Stimulated activated CD8-positive, alpha-beta memory T cell treated with anti-CD3 and anti-CD28 coated beads, Interleukin-15, amount 100 ng/mL, for 48 hours (primary cell): Measurements from ENCODE around the gene JAZF1.
"Not testable (repeated sequence)": the region's sequence is repeated elsewhere in the genome, so short reads cannot be mapped to it uniquely, and the experiment has no call there.

Experiments
- DNase-seq, 2 donors: peaks; one replicate each; pipeline ENCODE4 v3.0.0-alpha.2; 2020; ENCODE audit warnings: low read depth in 2 of 2

JAZF1 gene

DNA sequence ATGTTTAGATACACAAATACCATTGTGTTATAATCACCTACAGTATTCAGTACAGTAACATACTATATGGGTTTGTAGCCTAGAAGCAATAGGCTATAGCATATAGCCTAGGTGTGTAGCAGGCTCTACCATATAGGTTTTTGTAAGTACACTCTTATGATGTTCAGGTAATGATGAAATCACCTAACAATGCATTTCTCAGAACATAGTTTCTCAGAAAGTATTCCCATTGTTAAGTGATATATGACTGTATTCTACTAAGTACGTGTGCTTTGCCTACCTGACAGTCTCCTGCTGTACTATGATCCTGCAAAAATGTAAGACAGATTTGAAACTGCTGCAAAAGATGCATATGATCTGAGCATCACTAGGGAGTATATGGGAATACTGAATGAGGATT lies 137.9 kb downstream of the JAZF1 start:
- DNase-seq, result no peak

DNA sequence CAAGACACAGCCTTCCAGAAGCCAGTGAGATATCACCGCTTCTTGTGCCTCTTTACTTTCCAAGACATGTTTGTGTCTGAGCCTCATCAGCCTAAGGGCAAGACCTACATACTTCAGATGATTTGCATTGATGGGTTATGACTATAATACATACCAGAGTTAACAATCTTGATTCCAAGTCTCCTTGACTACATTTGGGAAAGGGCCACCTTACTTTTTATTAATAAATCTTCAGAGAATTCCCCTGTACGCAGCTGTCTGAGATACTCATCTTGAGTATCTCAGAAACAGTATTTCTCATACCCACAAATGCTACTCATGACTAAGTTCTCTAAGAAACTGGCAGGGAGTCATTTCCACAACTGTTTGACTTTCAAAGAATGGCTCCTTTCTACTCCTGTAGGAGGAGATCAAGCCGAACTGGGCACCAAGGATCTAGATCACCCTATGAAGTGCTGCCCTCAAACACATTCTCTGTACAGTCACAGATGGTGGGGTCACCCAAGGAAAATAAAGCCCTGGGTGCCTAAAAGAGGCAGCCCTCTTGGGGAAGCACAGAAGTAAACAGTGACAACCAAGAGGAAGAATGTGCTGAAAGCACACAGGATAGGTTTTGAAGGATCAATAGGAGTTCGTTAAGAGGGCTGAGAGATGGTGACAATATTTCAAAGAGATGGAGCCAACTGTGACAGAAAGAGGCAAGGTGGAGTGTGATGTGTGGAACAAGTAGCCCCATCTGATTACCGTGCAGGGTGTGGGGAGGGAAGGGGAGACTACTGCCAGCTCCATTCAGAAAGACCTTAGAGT lies 138.9 kb downstream of the JAZF1 start:
- DNase-seq, result no peak

DNA sequence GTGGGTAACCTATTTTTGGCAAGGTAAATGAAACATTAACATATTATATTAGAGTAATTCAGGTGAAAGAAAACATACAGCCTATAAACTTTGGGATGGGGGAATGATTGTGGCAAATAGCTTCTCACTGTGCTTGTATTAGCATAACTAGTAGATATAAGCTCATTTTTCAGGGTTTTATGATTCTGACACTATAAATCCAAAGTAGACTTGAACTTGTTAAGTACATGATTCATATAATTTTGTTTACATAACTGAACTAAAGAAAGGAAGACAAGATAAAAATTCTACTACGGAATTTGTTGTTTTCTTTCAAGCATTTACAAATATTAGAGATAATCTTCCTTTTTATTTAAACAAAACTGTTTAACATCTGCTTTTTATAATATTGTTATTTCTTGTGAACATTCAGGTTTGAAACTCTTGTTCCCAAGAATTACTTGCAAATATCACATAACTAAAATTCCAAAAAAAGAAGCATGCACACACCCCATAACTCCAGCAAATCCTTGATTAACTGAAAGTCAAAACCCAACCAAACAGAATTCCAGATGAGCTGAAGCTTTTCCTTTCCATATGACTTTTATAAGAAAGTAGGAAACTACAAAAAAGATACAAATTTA lies 142.3 kb downstream of the JAZF1 start:
- no peak for DNase-seq

DNA sequence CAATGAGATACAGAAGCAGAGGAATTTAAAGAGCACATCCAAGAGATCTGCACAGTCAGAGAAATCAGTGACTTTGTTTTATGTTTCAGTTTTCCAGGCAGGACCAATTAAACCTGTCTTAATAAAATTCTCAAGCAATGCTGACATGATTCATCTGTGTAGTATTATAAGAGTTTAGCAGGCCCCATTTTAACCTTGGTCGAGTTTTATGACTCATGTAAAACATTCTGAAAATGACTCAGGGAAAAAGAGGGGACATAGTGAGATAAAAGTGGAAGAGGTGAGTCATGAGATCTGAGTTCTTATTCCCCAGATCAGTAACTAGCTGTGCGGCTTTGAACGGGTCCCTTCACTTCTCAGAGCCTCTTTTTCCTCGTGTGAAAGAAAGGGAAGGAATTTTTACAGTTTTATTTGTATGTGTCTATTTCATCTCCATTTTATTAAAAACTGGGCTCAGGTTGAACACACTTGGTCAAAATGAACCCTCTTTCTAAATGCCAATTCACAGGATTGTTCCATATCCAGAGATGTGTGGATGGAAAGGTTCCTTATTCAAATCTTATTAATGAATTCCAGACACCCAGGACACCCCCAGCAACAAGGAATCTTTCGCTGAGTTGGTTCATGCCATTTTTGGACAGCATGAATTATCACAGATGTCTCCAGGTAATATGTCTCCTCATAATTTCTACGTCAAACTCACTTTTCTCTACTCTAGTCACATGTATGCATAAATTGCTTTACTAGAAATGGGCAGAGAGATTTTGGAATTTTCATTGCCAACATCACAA lies 143.2 kb downstream of the JAZF1 start:
- no peak for DNase-seq

DNA sequence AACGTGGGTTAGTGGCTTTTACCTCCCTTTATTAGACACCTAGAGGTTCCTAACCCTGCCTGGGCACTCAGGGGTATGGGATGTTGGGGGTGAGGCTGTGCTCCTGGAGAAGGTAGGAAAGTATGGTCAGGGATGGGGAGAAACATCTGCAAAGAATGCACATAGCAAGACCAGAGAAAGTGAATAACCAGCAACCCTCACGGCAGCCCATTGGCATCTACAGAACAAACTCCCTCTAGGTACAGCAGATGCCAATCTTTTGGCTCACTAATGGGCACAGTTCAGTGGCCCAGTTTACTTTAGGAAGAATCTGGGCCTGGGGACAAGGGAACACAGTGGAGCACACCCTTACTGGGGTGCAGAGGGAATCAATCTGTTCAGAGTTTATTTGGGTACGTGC lies 143.9 kb downstream of the JAZF1 start:
- no peak for DNase-seq

DNA sequence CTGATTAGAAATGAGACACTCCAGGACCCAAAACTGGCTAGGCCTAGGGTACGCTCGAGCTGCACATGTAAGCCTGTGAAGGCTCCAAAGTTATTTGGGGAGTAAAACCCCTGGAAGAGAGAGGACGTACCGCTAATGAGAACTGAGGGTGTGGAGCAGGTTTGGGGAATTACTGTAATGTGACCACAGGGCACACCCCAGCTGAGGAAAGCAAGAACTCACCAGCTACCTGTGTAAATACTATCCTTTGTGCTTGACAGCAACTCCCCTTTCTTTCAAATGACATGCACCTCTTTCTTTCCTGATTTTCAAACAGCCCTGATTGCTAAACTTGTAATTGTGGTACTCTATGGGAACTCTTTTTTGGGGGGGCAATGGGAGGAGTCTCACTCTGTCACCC lies 147.2 kb downstream of the JAZF1 start:
- no peak for DNase-seq

DNA sequence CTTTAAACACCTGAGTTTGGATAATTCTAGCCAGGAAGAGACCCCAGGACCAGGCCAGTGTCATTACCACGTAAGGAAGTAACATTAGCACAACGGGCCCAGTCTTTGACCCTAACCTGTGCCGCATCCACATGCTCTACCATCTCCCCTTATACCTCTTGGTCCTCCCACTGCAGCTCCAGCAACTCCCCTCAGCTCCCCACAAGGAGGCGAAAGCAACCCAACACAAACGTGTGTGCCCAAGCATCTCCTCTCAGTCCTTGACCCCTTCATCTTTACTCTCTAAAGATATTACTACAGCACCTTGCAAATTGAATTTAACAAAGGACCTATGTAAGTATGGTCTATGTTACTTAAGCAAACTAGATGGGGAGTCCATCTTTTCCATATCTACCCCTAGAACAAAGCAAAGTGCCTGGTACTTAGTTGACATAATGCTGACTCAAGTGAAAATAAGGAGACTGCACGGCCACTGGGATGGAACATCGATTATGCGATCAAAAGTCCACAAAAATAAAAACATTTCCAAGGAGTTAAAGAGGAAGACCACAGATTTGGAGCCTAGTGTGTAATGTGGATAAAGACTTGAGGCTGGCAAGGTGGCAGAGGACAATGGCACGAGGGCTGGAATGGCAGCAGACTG lies 147.7 kb downstream of the JAZF1 start:
- no peak for DNase-seq

DNA sequence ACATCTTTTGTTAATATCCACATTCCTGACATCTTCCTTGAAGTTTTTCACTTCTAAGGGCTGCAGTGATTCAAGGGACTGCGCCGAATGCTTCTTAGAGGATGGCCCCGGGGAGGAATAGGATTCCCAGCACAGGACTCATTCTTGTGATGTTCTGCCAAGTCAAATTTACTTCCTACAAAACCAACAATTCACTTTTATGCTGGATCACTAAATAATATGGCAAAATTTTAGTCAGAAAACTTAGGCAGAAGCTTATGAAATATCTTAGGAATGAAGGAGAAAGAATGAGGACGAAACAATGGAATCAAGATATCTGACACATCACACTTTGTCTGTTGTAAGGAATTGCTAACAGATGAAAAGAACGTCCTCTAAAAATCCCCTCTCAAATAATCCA lies 151.5 kb downstream of the JAZF1 start:
- DNase-seq, result no peak

DNA sequence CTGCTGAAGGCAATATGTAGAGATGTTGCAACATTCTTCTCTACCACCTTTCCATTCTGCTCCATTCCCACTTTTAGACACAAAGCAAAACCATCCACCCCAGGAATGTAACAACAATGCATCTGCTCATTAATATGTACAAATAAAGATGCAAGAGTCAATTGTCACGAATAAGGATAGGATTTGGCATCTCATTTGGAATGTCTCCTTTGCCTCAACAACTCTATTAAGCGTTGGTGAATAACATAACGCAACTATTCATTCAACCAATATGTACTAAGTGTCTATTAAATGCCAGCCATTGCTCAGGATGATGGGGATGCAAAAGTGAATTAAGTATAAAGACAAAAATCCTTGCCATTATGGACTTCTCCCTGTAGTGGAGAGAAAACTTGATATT lies 152.1 kb downstream of the JAZF1 start:
- no peak for DNase-seq

DNA sequence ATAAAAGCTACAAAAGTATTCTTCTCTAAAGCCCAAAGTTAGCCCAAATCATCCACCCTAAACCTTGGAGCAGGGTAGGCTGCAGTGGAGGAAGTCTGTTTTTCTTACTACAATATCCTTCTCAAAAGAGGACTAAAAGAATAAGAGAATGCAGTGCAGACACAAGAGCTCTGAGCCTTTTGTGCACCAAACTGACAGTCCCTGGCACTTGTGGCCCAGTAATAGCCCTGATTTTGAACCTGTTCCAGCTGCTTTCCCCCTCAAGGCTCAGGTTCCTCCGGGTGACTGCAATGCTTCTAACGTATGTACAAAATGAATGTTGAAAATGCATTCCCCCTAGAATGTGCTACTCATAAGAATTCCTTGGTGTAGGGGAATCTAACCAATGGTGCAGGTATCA lies 154.4 kb downstream of the JAZF1 start:
- no peak for DNase-seq

DNA sequence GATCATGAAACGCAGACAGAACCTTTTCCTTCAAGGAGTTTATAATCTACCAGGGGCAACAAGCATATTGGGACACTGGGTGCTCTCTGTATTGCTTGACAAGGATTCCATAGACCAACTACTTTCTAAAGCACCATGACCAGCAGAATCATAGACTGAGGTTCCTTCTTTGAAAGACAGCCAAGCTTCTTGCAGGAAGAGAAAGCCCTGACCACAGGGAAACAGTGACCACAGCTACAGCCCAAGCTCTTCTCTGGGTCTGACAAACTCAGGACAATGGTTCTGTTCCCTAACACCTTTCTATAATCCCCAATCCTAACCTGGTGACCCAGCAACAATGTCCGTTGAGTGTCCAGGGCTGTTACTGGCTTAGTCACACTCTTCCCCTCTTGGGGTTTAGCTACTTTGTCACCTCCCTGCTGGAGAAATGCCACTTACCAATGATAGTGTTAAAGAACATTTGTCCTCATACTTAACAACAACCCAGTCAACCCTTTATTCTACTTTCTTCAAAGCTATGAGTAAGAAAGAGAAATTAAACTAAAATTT lies 155.7 kb downstream of the JAZF1 start:
- DNase-seq, result no peak

DNA sequence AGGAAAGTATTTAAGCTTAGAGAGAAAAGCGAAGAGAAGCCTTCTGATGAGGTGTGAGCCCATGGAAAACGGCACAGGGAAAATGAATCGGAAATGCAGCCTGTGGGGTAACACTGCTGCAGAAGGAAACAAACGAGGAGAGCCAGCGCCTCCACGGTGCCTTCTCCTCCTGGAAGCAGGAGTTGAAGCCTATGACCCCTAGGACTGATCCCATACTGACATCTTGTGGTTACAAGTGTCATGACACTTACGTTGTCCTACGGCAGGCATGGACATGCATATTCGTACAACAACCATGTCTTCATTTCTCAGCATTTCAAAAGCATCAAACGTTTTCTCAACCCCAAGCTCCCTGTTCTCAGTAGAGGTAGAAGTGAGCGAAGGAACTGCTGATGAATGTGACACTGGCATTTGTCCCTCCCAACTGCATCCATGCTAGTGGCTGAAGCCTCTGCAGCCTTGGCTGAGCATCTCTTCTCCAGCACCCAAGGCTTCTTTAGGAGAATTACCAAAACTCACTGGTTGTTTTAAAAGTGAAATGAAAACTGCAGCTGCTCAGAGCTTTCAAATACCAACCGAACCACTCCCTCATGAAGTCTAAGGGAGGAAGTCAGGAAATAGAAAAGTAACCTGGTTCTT lies 160.2 kb downstream of the JAZF1 start:
- DNase-seq, result peak in 1 of 2 donors; percentile 12

DNA sequence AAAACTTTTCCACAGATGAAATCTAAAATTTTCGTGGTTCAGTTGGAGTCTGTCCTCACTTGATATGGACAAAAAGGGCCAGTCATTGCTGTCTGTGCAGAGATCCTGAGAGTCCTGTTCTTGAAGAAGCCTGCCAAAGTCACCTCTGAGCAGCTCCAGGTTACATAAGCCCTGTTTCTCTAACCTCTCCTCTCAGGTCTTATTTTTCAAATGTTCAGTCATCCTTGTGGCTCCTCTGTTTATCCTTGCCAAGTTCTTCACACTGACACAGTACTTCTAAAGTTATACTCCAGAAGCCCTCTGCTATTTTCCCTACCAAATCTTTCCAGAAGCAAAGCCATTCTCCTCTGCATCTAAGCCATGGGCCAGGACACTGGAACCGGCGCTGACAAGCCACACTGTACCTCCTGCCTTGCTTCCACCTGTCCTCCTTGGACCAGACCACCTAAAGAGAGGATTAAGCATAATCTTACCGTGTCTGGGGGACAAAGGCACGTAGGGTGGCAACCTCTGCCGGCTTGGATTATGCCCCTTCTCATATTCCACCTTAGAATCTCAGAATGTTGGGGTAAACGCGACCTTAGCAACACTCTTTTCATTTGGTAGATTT lies 161.6 kb downstream of the JAZF1 start:
- no peak for DNase-seq

DNA sequence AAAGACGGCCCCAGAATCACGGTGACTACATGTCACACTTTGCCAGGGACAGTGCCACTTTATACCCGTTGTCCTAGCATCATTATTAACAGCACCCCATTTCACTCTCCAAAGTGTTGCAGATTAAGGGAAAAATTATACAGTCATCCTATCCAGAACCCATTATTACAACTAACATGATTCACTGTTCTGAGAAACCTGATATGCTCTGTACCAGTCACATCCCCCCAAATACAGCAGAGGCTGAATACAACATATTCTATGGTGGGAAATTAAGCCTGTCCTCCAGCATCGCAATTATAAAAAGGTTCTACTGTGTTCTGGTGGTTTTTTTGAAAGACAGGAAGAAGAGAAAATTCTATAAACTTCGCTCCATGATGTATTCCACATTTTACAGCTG lies 162.1 kb downstream of the JAZF1 start:
- DNase-seq, result no peak

DNA sequence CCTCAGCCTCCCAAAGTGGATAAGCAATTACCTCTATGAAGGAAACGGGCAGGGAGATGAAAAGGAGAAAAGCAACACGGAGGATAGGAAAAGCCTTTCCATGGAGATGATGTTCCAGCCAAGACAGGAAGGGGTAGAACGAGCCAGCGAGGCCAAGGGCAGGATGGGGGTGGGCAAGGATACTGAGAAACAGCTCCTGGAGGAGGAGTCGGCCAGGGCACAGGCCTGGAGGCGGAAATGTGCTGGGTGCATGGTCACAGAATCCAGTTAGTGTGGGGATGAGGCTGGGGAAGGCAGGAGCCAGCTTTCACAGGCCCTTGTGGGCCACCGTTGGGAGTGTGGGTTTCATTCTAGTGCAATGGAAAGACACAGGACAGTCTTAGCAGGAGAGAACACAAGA lies 162.6 kb downstream of the JAZF1 start:
- DNase-seq, result no peak

DNA sequence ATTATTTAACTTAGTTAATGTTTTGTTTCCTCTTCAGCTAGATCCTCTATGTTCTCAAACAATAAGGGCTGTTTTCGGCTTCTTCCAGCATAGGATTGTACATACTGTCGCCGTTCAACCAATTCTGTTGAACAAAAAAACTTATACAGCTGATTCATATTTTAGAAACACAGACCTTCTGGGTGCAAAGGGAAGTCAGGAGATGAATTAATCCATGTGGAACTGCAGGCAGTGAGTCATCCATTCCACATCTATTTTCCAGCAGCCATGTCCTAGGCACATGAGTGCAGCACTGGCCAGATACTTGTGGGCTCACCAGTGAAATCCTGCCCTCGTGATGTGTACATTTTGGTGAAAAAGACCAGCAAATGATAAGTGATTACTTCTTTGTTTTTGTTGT lies 163.2 kb downstream of the JAZF1 start:
- DNase-seq, result no peak

DNA sequence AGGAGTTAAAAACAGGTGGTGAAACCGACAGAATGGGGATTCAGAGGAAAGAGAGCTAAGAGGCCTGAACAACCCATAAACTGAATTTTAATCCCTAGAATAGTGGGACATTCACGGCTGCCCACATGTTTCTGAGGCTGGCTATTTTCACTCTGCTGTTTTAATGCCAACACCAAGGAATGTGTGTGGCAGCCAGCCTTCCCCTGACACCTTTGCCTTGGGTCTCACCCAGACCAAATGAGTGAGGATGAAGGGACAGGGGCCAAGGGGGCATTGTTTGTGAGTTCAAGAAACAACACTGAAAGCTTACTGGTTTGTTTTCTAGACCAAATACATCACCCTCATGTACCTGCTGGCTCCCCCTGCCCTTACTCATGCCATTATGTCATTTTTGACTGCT lies 164.3 kb downstream of the JAZF1 start:
- no peak for DNase-seq

DNA sequence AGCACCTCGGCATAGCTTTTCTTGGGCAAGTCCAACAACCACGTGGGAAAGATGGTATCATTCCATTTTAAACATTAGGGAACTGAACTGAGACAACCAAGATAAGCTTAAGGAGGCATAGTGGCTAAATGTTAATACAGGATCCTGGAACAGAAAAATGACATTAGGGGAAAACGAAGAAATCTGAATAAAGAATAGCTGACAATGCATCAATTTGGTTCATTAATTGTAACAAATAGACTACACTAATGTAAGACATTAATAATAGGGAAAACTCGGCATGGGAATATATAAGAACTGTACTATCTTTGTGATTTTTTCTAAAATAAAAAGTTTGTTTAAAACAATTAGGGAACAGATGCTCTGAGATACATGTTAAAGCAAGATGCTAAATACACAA lies 165.4 kb downstream of the JAZF1 start:
- no peak for DNase-seq

DNA sequence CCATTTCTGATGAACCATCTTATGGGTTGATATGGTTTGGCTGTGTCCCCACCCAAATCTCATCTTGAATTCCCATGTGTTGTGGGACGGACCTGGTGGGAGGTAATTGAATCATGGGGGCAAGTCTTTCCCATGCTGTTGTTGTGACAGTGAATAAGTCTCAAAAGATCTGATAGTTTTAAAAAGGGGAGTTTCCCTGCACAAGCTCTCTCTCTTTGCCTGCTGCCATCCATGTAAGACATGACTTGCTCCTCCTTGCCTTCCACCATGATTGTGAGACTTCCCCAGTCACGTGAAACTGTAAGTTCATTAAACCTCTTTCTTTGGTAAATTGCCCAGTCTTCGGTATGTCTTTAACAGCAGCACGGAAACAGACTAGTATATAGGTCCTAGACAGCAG lies 166.3 kb downstream of the JAZF1 start:
- not testable (repeated sequence) for DNase-seq

DNA sequence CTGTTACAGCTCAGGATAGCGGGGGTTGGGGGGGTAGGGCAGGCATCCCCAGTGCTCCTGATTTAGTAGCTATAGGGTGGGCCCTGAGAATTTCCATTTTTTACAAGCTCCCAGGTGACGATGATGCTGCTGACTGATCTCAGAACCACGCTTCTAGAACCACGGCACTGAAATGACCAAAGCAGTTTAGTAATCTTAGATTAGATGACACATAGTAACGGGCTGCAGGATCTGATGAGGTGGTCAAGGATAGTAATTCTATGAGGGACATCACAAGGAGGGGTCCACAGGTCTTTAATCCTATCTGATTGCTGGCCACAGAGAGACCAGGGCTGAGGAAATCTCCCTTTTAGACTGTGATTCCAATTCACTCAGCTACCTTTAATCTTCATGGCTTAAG lies 167.2 kb downstream of the JAZF1 start:
- no peak for DNase-seq

DNA sequence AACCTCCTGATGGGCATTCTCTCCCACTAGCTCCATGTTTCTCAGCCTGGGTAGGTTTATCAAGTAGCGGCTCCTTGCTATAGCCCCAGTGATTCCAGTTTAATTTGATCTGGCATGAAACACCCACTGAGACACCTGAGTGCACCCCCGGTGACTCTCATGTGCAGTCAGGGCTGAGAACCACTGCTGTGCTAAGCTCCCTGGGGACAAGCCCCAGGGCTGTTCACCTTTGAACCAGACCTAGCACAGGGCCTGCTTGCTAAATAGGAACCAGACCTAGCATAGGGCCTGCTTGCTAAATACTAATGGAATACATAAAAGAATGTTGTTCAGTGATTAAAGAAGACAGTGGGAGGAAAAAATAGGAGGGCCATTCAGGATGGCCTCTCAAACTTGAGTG lies 167.6 kb downstream of the JAZF1 start:
- DNase-seq, result no peak
